Right lobe of liver (tissue), 6 donors: ENCODE data around the gene SHC4. TPM values are rescaled to one million over a fixed set of nuclear protein-coding genes. Genes with fewer than 3 reads are reported as not detected.

Experiments
- ATAC-seq, 4 donors: fragments of 200-7000 bp; cut with Tn5 transposase; one replicate each; pipeline ENCODE4 v1.9.1; 2020; ENCODE audit warnings: mild to moderate bottlenecking in 4 of 4, moderate library complexity in 4 of 4
- DNase-seq, 3 donors: peaks; one replicate each; pipeline ENCODE4 v3.0.0-alpha.2; 2020
- H3K27ac ChIP-seq, 3 donors: fragments of 200-600 bp; one replicate each; pipeline ENCODE4 v1.8.0; 2022
- H3K27me3 ChIP-seq, 2 donors: fragments of 200-600 bp; one replicate each; pipeline ENCODE4 v1.8.0; 2022
- H3K36me3 ChIP-seq, 4 donors: fragments of 200-600 bp; sonication (generic) in 1 of 4; one replicate each; pipeline versions ENCODE4 v1.5.1 to v1.8.0; 2017 to 2022; ENCODE audit warnings: control low read depth in 1 of 4
- H3K4me1 ChIP-seq, 4 donors: fragments of 200-600 bp; sonication (generic) in 1 of 4; one replicate each; pipeline versions ENCODE4 v1.5.1 to v1.8.0; 2017 to 2022; ENCODE audit warnings: control low read depth in 1 of 4
- H3K4me3 ChIP-seq, 3 donors: fragments of 200-600 bp; one replicate each; pipeline ENCODE4 v1.8.0; 2022
- H3K9me3 ChIP-seq, 4 donors: fragments of 200-600 bp; sonication (generic) in 1 of 4; one replicate each; pipeline versions ENCODE4 v1.5.1 to v1.8.0; 2017 to 2022; ENCODE audit warnings: control low read depth in 1 of 4
- CTCF ChIP-seq, 4 donors: fragments of 200-600 bp in 3 of 4; fragments of 450-650 bp in 1 of 4; IDR thresholded peaks; one replicate each; pipeline versions ENCODE4 v1.5.1 to v1.8.0; 2016 to 2022; ENCODE audit warnings: antibody characterized with exemption in 4 of 4, mild to moderate bottlenecking in 2 of 4
- POLR2A ChIP-seq: fragments of 450-650 bp; IDR thresholded peaks from one replicate; pipeline ENCODE4 v1.6.1; 2017; ENCODE audit warnings: antibody characterized with exemption, mild to moderate bottlenecking
- WGBS: methylation state at CpG from one replicate; pipeline ENCODE4 v1.1.6; 2018; ENCODE audit warnings: low coverage, low lambda C conversion rate; ENCODE audit not compliant: insufficient coverage; ENCODE audit errors: missing lambda C conversion rate; 5-methylcytosine and 5-hydroxymethylcytosine counted together
- intact Hi-C, 2 donors: fragments of 100-400 bp; cut with DNase I; formaldehyde crosslinking; loops; one replicate each; pipeline versions ENCODE4 v1.11.2 to v1.14.1; 2022
- total RNA-seq, 6 experiments: library from RNA; depleted of rRNA in 2 of 6; stranded (reverse); fragments of >200 nt in 2 of 6; fragmentation: NEBNext Ultra II Directional in 3 of 6; extraction: Animal tissue kit (Norgen Biotek cat#: 25700) in 3 of 6; gene quantifications; one replicate each; pipeline versions ENCODE4 v1.1.0 to v1.2.4, GENCODE V29; 2016 to 2023
- donor health status: DM: no; HTN: yes; CAD: no.
- donor health status: DM: no; HTN: no; CAD: no.
- donor health status: DM: no; HTN: no; CAD: no.
- donor health status: DM: no; HTN: yes; CAD: no.
- donor health status: DM: no; HTN: yes; CAD: no.

Gene SHC4
- total RNA-seq, 6 experiments from 2014 or later = 0.04 to 0.87 (median 0.04) TPM; not detected in 3

GRCh38 chr15:48880070-48880634, 83.6 kb downstream of the SHC4 start:
- H3K9me3 ChIP-seq = no peaks in the 10 kb centered on the region
- DNase-seq (no peak), ATAC-seq (no peak)
- WGBS = 67% methylated on average over 3 of the region's 3 CpGs
- intact Hi-C loops = no loop called here
- H3K27ac ChIP-seq = no peak overlapping the region
- TF ChIP-seq CTCF (IDR thresholded peaks at IDR 0.05) = no peak
- TF ChIP-seq POLR2A = no peak
- H3K4me1 ChIP-seq = peaks cover 0 to 3% (median 0%) of the 10 kb centered on the region in 4 donors
- H3K27me3 ChIP-seq = no peaks in the 10 kb centered on the region
- no peaks in the 10 kb centered on the region for H3K36me3 ChIP-seq
- no peak overlapping the region for H3K4me3 ChIP-seq

DNA sequence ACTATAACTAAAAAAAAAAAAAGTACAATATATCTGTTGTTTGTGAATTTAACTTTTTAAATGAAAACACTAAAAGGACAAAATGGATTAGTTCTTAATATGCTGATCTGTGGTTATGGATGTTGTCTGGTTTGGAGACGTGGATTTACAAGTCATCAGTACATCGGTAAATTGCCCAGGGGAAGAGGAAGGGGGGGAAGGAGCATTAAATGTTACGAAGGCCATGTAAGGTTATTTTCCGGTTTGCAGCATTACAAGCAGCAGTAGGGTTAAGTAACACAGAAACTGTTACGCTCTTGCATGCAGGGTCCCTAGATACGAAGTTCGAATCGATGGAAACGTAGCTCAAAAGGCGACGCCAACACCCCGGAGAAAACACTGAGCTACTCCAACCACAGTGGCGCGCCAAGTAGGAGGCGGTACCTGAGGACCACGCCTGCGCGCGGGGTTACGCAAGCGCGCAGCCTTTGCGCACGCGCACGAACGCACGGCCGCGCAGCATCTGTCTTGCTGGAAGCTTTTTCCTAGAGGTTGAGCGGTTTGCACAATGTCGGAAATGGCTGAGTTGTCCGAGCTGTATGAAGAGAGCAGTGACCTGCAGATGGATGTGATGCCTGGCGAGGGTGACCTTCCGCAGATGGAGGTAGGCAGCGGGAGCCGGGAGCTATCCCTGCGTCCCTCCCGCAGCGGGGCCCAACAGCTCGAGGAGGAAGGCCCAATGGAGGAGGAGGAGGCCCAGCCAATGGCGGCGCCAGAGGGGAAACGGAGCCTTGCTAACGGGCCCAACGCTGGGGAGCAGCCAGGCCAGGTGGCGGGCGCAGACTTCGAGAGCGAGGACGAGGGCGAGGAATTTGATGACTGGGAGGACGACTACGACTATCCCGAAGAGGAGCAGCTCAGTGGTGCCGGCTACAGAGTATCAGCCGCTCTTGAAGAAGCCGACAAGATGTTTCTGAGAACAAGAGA, 85.8 kb downstream of the SHC4 start, which contains the start of gene EID1:
Gene EID1, plus strand, starts transcription at position 505 of the 966 bp plus-strand sequence. Its CDS starts 43 bp downstream, at position 548.
- Histone ChIP-seq H3K4me3 (peak within 1 kb of the TSS; percentile 70 to 87 (median 74)), H3K4me1 (peaks cover 0 to 3% (median 0%) of the 10 kb centered on the region in 4 donors), H3K27ac (peak within 1 kb of the TSS; percentile 62 to 82 (median 66)), H3K27me3 (no peaks in the 10 kb centered on the region), H3K36me3 (no peaks in the 10 kb centered on the region), H3K9me3 (no peaks in the 10 kb centered on the region)
- WGBS = under 1% methylated on average over 44 of the region's 58 CpGs
- peak; percentile 91 to 92 (median 92) for DNase-seq
- TF ChIP-seq POLR2A = peak; percentile 73
- TF ChIP-seq CTCF (IDR thresholded peaks at IDR 0.05) = peak in 1 of 4 donors; percentile 6
- intact Hi-C loops = no loop called here
- ATAC-seq = peak; percentile 98 to 99 (median 99)

DNA sequence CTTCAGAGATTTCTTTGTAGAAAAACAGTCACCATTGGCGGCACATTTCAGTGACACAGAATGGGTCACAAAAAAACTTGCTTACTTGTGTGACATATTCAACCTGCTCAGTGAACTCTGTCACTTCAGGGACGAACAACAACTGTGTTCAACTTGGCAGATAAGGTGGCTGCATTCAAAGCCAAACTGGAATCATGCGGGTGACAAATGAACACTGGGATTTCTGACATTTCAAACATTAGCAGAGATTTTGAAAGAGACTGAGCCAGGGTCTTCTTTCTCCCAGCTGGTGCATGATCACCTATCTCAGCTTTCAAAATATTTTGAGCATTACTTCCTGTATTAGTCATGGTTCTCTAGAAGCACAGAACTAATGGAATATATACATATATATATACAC, 87.7 kb downstream of the SHC4 start:
- Histone ChIP-seq H3K4me3 (no peak overlapping the region), H3K27me3 (no peaks in the 10 kb centered on the region), H3K27ac (no peak overlapping the region), H3K36me3 (no peaks in the 10 kb centered on the region), H3K9me3 (no peaks in the 10 kb centered on the region), H3K4me1 (peaks cover 0 to 3% (median 0%) of the 10 kb centered on the region in 4 donors)
- DNase-seq (no peak), ATAC-seq (no peak)
- no CpG with 5 or more reads among the region's 3 CpGs for WGBS
- TF ChIP-seq POLR2A = no peak
- no peak for TF ChIP-seq CTCF (IDR thresholded peaks at IDR 0.05)
- intact Hi-C loops = no loop called here

DNA sequence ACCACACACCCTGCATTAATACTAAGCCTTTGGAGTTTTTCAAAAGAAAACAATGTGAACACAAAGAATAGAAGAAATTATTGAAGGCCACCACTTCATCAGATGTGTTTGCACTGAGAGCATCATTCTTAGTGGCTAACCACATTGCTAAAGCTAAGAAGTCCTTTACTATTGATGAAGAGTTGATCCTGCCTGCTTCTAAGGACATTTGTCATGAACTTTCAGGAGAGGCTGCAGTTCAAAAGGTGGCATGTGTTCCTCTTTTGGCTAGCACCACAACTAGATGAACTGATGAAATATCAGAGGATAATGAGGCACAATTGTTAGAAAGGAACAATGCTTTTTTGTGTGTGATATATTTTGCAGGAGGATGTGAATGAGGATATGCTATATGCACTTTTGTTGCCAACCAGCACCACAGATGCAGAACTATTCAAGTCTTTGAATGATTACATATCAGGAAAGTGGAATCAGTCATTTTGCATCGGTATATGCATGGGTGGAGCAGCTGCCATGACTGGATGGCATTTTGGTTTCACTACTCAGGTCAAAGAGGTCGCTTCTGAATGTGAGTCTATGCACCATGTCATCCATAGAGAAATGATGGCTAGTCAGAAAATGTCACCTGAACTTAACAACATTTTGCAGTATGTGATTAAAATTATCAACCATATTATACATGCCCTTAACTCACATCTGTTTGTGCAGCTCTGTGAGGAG, 88.3 kb downstream of the SHC4 start:
- ATAC-seq (no peak), DNase-seq (no peak)
- TF ChIP-seq CTCF (IDR thresholded peaks at IDR 0.05) = no peak
- TF ChIP-seq POLR2A = no peak
- no peak overlapping the region for H3K27ac ChIP-seq
- H3K36me3 ChIP-seq = no peaks in the 10 kb centered on the region
- no peaks in the 10 kb centered on the region for H3K27me3 ChIP-seq
- intact Hi-C loops = no loop called here
- no peaks in the 10 kb centered on the region for H3K9me3 ChIP-seq
- H3K4me3 ChIP-seq = no peak overlapping the region
- 85% methylated on average over 2 of the region's 2 CpGs for WGBS
- H3K4me1 ChIP-seq = peaks cover 0 to 3% (median 0%) of the 10 kb centered on the region in 4 donors
